Uterus (tissue), 2 donors: ENCODE data around the gene MCM5.

Source experiments
- POLR2A ChIP-seq, 2 donors: fragments of 450-650 bp; IDR thresholded peaks; one replicate each; pipeline ENCODE4 v1.6.1; 2016; ENCODE audit warnings: antibody characterized with exemption in 2 of 2, mild to moderate bottlenecking in 1 of 2, moderate library complexity in 1 of 2
- TF ChIP-seq, protein P1 (sequence below), 4 experiments: fragments of 200-600 bp in 2 of 4; fragments of 450-650 bp in 2 of 4; sonication (generic) in 2 of 4; IDR thresholded peaks; one replicate each; pipeline ENCODE4 v1.5.1; 2016 to 2019; ENCODE audit warnings: antibody characterized with exemption in 4 of 4, mild to moderate bottlenecking in 2 of 4, moderate library complexity in 1 of 4

DNA sequence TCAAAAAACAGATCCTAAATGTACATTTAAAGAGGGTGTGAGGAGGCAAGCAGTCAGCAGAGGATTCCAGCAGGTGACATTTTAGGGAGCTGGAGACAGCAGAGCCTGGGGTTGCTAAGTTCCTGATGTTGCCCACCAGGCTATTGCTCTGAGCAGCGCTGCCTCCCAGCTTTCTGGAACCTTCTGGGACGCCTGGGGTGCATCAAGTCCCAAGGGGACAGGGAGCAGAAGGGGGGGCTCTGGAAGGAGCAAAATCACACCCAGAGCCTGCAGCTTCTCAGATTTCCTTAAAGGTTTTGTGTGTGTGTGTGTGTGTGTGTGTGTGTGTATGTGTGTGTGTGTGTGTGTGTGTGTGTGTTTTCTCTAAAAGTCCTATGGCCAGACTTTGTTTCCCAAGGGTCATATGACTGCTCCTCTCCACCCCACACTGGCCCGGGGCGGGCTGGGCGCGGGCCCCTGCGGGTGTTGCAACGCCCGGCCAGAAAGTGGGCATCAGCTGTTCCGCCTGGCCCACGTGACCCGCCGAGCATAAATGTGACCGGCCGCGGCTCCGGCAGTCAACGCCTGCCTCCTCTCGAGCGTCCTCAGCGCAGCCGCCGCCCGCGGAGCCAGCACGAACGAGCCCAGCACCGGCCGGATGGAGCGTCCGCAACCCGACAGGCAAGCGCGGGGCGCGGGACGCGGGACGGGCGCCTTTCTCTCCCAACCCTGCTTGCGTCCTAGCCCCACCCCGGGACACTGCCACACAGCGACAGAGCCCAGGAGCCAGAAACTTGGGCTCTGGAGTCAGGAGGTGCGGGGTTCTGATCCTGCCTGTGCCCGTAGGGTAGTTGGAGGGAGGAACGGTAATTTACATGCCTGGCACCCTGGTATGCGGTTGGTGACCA, 19.2 kb upstream of the MCM5 start, which contains the start of gene HMOX1:
- peak; percentile 53 to 64 for TF ChIP-seq POLR2A (IDR thresholded peaks at IDR 0.05)
- TF ChIP-seq, protein P1, sequence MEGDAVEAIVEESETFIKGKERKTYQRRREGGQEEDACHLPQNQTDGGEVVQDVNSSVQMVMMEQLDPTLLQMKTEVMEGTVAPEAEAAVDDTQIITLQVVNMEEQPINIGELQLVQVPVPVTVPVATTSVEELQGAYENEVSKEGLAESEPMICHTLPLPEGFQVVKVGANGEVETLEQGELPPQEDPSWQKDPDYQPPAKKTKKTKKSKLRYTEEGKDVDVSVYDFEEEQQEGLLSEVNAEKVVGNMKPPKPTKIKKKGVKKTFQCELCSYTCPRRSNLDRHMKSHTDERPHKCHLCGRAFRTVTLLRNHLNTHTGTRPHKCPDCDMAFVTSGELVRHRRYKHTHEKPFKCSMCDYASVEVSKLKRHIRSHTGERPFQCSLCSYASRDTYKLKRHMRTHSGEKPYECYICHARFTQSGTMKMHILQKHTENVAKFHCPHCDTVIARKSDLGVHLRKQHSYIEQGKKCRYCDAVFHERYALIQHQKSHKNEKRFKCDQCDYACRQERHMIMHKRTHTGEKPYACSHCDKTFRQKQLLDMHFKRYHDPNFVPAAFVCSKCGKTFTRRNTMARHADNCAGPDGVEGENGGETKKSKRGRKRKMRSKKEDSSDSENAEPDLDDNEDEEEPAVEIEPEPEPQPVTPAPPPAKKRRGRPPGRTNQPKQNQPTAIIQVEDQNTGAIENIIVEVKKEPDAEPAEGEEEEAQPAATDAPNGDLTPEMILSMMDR (IDR thresholded peaks at IDR 0.05) = peak; percentile 6 to 43 (median 30)
